Amygdala (tissue), 56 donors: ENCODE results near the gene FOXP2.
"Not testable (repeated sequence)": the region's sequence is repeated elsewhere in the genome, so short reads cannot be mapped to it uniquely, and the experiment has no call there.

Experiments used
- DNase-seq, 56 donors: peaks; one replicate each; lab custom pipeline; 2025; lab: John Stamatoyannopoulos, UW

The FOXP2 gene

DNA sequence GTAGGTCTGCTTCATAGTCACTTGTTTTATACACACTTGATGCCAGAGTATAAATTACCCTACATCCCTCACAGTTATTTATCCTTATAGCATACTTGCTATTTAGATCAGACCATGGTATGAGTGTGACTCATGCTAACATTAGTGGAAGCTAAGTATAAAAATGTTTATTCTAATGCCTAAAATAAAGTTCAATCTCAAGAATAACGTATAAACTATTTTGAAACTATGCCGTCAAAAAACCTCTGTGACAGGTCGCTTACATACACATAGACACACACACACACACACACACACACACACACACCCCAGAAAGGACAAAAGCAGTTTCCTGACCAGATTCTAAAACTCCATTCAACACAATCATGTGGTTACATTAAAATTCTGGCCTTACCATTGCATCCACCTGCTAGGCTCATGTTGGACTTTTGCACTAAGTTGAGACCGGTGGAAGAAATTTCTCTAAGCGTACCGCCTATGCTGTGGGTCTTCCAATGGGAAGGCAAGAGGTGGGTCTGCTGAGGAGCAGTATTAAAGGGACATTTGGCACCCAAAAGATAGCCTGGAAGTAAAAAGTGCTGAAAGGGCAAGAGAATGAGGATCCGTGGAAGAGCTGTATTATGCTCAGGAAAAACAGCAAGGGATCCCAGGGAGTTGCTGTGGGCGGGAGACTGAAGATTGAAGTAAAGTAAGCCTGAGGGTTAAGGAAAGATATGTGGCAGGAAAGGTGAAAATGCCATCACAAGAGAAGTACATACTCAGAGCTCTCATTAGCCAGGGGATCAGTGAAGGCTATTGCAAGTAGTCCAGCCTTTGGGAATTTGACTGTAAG lies 5.0 kb downstream of the FOXP2 start:
- DNase-seq, result no peak

DNA sequence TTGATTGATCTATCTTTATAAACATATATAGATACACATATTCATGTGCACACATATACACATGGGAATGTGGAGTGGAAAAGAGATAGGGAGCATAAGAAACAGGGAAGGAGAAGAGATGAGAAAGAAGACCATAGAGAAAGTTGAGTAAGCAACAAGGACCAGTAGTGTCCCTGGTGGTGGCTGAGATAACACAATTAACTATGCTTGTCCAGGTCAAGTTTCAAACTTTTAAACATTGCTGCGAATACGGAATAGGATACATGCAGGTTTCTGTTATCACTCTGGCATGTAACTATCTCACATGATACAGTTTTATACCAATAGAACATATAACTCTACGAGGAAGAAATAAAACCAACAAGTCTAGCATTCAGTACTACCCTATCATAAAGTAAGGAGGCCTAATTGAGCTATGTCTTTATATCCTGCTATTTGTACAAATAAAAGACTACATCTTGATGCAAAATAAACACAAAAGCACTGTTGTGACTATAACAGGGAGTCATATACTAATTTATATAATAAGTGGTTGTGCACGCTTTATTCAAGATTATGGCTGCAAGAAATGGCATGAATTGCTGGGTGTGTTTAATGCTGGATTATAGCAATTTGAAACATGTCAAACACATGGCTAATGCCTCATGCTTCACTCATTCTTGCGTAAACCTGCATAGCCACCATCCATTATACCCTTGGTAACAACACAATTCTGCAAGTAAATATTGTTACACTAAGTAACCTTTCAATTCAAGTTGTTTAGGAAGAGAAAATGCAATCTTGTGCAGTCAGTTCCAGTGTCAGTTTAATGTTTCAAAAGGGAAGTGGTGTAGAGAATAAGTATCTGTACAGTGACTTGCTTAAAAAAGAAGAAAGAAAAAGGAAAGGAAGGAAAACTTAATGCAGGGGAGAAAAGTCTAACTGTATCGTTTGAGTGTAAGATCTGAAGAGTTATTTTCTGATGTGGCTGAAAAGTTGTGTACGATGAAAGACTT lies 8.2 kb downstream of the FOXP2 start:
- DNase-seq, result no peak

DNA sequence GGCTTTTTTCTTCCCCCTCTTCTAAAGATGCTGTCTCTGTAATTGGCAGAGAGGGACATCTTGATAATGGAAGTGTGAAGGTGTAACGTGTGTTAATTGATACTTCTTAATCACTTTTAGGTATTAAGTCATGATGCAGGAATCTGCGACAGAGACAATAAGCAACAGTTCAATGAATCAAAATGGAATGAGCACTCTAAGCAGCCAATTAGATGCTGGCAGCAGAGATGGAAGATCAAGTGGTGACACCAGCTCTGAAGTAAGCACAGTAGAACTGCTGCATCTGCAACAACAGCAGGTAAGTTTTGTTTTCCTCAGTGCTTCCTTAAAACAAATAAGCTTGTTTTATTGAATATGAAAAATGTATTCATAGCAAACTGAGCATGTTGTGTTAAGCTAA lies 11.8 kb downstream of the FOXP2 start:
- DNase-seq, result no peak

DNA sequence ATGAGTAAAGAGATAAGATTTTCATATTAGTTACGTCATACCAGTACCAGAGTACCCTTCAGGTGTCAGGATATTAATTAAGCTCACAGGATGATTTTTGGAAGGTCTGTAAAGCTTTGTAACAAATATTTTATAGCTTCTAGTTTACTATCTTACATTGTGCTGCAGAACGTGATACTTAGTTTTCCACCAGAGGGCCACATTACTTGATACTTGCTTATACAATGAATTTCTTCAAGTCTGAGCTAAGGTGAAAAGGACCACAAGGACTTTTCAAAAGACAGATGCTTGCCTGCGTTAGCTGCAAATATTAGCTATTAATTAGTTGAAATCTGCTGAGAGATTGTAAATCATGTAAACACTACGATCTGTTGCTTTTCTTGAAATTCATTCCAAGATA lies 12.2 kb downstream of the FOXP2 start:
- no peak for DNase-seq

DNA sequence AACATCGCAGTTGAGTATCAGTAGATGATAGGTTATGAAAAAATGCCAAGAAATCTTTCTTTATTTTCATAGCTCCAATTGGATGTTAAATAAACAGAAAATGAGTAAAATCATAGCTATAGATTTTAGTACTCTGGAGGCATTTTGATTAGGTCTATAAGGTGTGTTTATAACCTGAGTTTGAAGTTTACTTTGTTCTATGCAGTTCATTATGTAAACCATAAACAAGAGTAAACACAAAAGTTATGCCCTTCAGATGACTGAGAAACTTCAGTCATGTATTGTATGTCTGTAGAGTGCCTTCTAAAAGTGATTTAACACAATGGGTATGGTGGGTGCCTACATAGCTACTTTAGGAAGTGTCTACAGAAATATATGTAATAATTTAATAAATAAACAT lies 13.6 kb downstream of the FOXP2 start:
- no peak for DNase-seq

DNA sequence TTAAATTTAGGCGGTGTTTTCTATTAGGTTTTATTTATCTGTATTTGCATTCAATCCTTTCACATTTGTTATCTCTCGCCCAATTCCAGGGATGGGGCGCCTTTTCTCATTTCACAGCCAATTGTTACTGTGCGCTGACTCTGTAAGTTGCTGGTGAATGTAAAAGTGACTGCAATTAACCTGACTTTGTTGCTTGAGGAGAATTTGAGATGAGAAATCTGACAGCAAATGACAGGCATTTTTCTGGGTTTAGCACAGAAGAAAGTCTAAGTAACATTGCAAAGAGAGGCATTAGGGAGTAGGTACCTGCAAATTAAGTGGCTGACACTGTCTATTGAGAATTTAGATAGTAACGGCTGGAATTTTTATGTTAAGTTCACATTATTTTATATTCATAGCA lies 16.6 kb downstream of the FOXP2 start:
- no peak for DNase-seq

DNA sequence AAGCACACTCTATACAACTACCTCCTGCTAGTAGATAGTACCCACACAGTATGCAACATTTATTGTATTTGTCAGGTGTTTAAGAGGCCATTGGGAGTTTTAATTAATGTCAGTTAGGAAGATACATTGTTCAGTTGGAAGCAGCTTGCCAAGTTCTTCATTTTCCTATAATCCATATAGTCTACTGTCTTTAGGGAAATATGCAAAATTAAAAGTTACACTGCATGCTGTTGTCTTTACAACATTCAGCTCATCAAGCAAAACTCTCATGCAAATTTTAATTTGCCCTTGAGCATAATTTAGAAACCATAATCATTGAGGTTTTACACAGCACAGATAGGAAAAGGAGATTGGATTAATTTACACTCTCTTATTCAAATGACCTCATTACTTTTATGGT lies 17.4 kb downstream of the FOXP2 start:
- no peak for DNase-seq

DNA sequence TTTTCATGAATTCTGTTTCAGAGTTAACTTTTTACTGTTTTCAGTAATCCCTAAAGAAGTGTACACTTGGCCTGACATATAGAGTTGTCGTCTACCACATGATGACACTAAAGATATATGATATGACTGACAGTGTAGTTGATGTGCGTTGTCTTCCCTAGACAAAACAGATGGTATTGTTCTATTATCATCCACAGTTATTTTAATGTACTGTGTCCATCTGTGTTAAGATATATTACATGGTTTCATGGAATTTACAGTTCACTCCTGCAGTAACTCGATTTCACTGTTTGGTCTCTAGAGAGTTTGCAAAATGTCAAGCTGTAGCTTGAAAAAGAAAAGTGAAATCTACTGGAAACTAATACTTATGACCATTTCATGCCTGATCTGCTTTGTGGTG lies 18.1 kb downstream of the FOXP2 start:
- no peak for DNase-seq

DNA sequence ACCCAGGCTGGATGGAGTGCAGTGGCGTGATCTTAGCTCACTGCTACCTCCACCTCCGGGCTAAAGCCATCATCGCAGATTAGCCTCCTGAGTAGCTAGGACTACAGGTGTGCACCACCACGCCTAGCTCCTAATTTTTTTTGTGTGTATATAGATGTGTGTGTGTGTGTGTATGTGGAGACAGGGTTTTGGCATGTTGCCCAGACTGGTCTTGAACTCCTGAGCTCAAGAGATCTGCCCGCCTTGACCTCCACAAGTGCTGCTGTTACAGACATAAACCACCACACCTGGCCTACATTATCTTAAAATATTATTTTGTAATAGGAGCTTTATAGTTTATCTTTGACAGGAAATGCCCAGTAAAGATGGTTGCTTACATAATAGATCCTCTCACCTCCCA lies 25.0 kb downstream of the FOXP2 start:
- DNase-seq, result no peak

DNA sequence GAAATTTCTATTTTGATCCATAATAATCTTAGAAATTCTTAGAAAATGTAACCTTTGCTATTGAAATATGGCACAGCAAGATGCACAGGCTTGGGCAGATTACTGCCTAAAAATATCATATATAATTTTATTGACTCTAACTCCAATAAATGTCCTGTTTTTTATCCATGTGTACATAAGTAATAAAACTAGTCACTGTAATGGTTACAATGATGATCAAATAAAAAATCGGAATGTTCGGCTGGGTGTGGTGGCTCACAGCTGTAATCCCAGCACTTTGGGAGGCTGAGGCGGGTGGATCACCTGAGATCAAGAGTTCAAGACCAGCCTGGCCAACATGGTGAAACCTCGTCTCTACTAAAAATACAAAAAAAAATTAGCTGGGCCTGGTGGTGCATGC lies 26.3 kb downstream of the FOXP2 start:
- not testable (repeated sequence) for DNase-seq

DNA sequence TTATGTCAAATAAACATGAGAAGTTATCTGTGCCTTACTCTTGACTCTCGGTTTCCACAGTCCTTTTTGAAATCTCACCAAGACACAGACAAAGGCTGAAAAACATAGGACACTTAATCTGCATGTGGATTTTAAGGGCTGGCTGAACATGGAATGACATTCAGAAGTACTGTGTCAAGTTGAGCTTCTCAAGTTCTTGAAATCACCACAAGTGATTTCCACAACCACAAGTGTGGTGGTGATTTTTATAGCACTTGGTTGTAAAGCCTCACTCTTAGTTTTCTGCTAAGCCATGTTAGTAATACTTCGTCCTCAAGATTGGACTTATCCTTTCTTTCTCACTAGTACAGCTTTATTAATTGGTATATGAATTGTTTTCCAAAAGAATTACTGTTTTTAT lies 29.6 kb downstream of the FOXP2 start:
- DNase-seq, result no peak

DNA sequence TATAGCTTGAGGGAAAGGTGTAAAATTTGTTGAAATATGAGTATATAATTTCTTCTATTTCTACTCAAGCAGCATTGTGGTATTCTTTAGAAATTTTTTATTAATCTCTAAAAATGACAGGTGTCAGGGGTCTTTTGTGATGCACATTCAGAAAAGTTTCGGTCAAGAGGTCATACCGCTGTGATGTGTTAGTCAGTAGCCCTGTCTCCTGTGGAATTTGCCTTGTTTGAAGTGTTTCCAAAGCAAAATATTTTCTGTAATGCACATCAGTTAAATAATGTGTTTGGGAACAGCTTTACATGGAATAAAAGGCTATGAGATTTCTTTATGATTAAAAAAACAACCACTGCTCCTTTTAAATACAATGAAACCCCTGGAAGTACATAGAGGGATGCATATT lies 35.8 kb downstream of the FOXP2 start:
- no peak for DNase-seq

DNA sequence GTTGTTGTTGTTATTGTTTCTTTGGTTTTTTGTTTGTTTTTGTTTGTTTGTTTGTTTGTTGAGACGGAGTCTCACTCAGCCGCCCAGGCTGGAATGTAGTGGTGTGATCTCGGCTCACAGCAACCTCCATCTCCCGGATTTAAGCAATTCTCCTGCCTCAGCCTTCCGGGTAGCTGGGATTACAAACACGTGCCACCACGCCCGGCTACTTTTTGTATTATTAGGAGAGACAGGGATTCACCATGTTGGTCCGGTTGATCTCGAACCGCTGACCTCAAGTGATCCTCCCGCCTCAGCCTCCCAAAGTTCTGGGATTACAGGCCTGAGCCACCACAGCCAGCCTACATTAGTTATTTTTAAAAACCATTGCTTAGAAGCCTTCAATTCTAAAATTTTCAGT lies 45.0 kb downstream of the FOXP2 start:
- DNase-seq, result no peak

DNA sequence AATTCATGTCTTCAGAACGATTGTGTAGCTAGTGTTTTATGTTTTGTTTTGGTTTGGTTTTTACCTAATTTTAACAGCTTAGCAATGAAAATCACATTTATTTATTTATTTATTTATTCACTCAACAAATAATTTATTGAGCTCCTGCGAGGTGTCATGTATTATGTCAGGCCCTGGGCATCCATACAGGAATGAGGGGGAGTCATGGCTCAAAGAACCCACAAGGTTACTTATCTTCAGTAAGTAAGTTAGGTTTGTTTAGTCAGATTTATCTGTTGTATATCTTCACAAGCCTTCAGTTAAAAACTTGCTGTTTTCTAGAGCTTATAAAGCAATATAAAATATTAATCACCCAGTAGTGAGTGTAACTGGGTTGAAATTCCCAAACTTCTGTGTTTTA lies 45.4 kb downstream of the FOXP2 start:
- no peak for DNase-seq

DNA sequence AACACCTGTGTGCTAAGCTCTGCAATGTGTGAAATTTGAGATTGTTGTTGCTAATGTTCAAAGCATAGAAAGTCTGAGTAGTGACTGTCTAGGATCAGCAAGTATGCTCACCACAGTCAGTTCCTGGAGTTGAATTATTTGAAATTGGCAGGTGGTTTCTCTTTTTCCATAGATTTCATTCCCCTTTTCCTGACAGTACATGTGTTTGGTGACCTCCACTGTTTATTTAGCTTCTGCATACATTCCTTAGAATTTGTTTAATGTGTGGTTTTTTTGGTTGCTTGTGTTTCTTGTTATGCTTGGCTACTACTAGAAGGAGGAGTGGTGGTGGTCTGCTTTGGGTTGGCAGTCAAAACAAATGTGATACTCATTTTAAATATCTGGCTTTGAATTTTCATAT lies 52.3 kb downstream of the FOXP2 start:
- DNase-seq, result no peak

DNA sequence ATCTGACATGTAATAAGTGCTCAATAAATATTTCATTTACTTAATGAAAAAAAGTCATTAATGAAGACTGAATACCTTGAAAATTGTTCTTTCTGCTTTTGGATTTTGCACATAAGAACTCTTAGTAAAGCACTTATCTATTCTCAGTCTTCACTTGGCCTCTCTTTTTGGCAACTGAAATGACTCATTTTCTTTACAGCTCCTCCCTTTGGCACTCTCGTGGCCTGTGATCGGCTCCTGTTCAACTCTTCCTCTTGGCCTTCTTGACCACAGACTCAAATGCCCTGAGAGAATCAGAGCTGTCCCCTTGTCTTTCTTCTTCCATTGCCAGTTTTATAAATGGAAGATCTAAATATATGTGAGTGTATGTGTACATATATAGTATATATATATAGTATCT lies 54.2 kb downstream of the FOXP2 start:
- DNase-seq, result no peak

DNA sequence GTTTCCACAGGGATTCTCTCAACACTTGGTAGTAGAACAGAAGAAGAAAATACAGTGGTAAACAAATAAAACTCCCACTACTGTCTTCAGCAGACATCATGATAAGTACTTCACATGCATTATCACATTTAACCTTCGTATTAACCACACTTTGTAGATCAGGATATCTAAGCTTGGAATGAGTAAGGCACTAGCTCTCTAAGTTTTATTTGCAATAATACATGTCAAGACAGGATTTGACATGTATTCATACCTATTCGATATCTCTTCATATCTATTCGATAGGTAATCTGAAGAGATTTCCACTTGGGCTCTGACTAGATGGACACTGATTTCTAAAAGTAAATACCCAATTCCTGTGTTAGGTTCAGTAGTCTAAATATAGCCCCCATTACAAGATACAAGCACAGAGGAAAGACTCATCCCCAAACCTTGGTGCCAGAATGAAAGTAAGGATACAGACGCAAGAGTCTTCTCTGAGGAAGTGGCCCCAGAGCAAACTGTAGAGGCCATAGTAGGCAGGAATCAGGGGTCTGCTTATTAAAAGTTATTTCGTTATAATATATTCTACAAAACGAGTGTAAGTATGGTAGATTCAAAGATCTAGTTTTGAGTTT lies 58.4 kb downstream of the FOXP2 start:
- DNase-seq, result no peak

DNA sequence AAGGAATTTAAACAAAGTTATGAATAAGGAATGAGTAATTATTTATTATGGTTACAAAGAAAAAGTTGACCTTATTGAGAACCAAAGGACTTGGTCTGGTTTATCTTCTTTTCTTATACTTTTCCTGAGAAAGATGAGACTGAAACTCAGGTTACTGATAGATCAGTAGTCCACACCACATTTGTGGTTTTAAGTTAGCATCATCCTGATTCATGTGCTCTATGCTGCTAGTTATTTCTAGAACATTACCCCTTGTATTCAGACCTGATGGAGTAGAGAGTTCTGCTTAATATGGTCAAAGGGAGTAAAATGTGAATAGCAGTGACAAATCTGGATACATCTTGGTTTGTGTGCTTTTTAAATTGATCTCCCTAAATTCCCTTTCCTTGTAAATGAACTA lies 63.8 kb downstream of the FOXP2 start:
- DNase-seq, result no peak

DNA sequence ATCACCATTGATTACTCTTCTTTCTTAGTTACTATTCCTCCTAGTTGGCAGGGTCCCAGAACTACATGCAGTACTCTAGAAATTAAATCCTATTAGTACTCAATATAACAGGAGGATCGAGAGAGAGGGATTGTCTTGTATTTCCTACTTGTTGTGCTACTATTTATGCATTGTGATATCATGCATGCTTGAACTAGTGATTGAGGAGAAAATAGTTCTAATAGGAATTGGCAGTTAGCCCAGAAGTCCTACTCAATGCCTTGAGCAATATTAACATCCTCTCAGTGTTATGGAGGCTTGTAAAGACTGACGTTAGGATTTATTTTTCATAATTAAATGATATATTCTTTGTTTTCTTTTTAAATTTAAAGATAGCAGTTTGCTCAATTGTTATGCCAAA lies 67.4 kb downstream of the FOXP2 start:
- DNase-seq, result no peak

DNA sequence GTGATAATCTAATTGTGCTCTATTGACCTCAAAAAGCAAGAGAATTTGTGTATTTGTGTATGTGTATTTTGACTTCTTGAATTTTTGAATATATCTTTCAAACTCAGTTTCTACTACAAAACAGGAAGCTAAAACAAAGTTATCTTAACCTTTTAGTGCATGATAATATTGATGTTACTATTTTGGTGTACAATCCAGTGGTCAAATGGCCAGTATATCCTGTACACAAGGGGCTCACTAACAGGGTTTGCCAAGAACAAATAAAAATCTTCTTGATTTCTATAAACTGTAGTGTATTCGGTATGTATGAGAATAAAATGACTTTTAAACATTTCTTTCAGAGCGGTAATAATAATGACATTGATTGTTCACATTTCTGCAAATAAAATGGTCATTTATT lies 69.6 kb downstream of the FOXP2 start:
- DNase-seq, result no peak

DNA sequence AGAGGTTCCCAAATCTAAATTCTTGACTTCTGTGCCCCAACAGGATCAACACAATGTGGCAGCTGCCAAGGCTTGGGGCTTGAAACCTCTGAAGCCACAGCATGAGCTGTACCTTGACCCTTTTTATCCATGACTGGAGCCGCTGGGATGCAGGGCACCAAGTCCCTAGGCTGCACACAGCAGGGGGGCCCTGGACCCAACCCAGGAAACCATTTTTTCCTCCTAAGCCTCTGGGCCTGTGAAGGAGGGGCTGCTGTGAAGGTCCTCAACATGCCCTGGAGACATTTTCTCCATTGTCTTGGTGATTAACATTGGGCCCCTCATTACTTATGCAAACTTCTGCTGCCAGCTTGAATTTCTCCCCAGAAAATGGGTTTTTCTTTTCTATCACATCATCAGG lies 72.6 kb downstream of the FOXP2 start:
- DNase-seq, result no peak
